Mucosa of descending colon (tissue), 3 donors: Measurements from ENCODE around the gene M1AP. TPM values are rescaled to one million over a fixed set of nuclear protein-coding genes. Genes with fewer than 3 reads are reported as not detected.
A peak's percentile ranks its signal among the peaks of the same experiment; 100 is the strongest.

Experiments
- ATAC-seq: fragments of 200-7000 bp; cut with Tn5 transposase; one replicate; pipeline ENCODE4 v1.9.1; 2020; ENCODE audit warnings: mild to moderate bottlenecking, moderate library complexity
- DNase-seq, 3 donors: peaks; one replicate each; pipeline ENCODE4 v3.0.0-alpha.2; 2020
- H3K36me3 ChIP-seq: fragments of 200-600 bp; one replicate; pipeline ENCODE4 v1.8.0; 2021; ENCODE audit warnings: low read depth, mild to moderate bottlenecking
- H3K4me1 ChIP-seq: fragments of 200-600 bp; one replicate; pipeline ENCODE4 v1.8.0; 2021; ENCODE audit warnings: low read depth, mild to moderate bottlenecking
- H3K4me3 ChIP-seq: fragments of 200-600 bp; one replicate; pipeline ENCODE4 v1.8.0; 2021; ENCODE audit warnings: mild to moderate bottlenecking
- H3K9me3 ChIP-seq: fragments of 200-600 bp; one replicate; pipeline ENCODE4 v1.8.0; 2021; ENCODE audit warnings: mild to moderate bottlenecking
- intact Hi-C, 2 donors: fragments of 100-400 bp; cut with DNase I in 1 of 2; cut with micrococcal nuclease in 1 of 2; formaldehyde crosslinking; loops; one replicate each; pipeline versions ENCODE4 v1.11.0 to v1.11.1; 2022; cut with DNase I, micrococcal nuclease
- total RNA-seq, 3 donors: library from RNA; stranded (reverse); fragmentation: NEBNext Ultra II Directional in 2 of 3; extraction: Animal tissue kit (Norgen Biotek cat#: 25700) in 2 of 3; gene quantifications; one replicate each; pipeline versions ENCODE4 v1.2.1 to v1.2.4, GENCODE V29; 2021 to 2023
- TF ChIP-seq, protein P1 (sequence below): fragments of 200-600 bp; IDR thresholded peaks from one replicate; pipeline ENCODE4 v1.8.0; 2022; ENCODE audit warnings: antibody characterized with exemption, mild to moderate bottlenecking
- donor health status: DM: no; HTN: no; CAD: no; lungs with moderate emphysema.
- donor health status: DM: no; HTN: no; CAD: no.
- donor health status: DM: no; HTN: yes; CAD: no.

The M1AP gene
- total RNA-seq, 3 donors from 2014 or later = 0.19 to 0.43 (median 0.31) TPM

DNA sequence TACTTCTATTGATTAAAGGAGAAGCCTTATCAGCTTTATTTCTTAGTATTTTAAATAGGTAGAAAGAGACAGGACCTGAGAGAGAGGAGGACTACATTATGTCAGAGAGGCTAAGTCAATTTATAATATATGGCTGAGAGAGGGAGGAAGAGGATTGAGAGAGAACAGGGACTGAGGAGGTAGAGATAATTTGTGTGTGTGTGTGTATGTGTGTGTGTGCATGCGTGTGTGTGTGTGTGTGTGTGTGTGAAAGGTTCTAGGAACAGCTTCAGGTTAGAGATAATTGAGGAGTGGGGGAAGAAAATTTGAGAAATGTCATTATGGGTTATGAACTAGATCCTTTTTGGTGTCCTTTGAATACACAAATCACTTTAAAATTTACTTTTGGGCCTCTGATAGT, 78.4 kb downstream of the M1AP start:
- Histone ChIP-seq H3K36me3 (no peaks in the 10 kb centered on the region), H3K9me3 (no peaks in the 10 kb centered on the region), H3K4me1 (no peaks in the 10 kb centered on the region), H3K4me3 (no peak overlapping the region)
- DNase-seq (no peak), ATAC-seq (no peak)
- TF ChIP-seq, protein P1, sequence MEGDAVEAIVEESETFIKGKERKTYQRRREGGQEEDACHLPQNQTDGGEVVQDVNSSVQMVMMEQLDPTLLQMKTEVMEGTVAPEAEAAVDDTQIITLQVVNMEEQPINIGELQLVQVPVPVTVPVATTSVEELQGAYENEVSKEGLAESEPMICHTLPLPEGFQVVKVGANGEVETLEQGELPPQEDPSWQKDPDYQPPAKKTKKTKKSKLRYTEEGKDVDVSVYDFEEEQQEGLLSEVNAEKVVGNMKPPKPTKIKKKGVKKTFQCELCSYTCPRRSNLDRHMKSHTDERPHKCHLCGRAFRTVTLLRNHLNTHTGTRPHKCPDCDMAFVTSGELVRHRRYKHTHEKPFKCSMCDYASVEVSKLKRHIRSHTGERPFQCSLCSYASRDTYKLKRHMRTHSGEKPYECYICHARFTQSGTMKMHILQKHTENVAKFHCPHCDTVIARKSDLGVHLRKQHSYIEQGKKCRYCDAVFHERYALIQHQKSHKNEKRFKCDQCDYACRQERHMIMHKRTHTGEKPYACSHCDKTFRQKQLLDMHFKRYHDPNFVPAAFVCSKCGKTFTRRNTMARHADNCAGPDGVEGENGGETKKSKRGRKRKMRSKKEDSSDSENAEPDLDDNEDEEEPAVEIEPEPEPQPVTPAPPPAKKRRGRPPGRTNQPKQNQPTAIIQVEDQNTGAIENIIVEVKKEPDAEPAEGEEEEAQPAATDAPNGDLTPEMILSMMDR = no peak
- intact Hi-C loops = no loop called here

- TF ChIP-seq, protein P1 = no peak
- Histone ChIP-seq H3K9me3 (no peaks in the 10 kb centered on the region), H3K36me3 (no peaks in the 10 kb centered on the region), H3K4me3 (no peak overlapping the region), H3K4me1 (no peaks in the 10 kb centered on the region)
- intact Hi-C loops = no loop called here
- ATAC-seq (no peak), DNase-seq (no peak)
Measured at GRCh38 chr2:74567881-74568280, 80.2 kb downstream of the M1AP start.

DNA sequence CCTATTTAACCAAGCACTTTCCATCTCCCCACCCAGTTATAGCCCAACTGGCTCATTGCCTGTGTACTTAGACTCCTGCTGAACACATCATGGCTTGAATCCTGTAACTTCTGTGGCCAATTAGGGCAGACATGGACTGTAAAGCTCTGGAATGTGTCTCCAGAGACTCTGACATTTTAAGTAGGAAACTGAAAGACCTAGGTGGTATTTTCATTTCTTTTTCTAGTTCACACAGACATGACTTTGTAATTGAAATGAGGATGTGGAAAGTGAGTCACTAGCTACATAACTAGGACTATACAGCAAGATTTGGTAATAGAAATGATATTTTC, 81.4 kb downstream of the M1AP start:
- TF ChIP-seq, protein P1 = no peak
- ATAC-seq = peak; percentile 17

GRCh38 chr2:74566076-74566753, 81.9 kb downstream of the M1AP start:
- ATAC-seq (no peak), DNase-seq (no peak)
- Histone ChIP-seq H3K4me3 (no peak overlapping the region), H3K36me3 (no peaks in the 10 kb centered on the region), H3K4me1 (no peaks in the 10 kb centered on the region), H3K9me3 (no peaks in the 10 kb centered on the region)
- TF ChIP-seq, protein P1 = no peak
- intact Hi-C loops = no loop called here

More for the DNA sequence above, 81.4 kb downstream of the M1AP start:
- no peaks in the 10 kb centered on the region for H3K36me3 ChIP-seq
- DNase-seq = no peak
- no peak overlapping the region for H3K4me3 ChIP-seq
- H3K4me1 ChIP-seq = no peaks in the 10 kb centered on the region
- no peaks in the 10 kb centered on the region for H3K9me3 ChIP-seq
- intact Hi-C loops = no loop called here

DNA sequence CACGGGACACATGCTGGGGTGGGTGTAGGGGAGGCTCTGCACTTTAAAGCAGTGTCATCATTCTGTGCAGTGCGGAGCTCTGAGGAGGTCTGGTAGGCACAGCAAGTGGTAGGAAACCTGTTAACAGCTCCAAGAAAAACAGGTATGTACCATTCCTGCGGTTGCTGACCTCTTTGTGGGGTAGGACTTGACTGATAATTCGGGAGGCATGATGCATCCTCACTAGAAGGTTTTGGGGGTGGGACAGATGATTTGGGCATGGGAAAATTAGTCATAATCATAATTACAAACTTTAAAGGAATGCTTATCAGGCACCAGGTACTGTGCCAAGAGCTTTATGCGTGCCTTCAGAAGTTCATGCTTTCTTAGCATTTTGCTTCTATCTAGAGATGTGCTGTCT, 83.9 kb downstream of the M1AP start:
- TF ChIP-seq, protein P1 = no peak
- intact Hi-C loops = no loop called here
- no peak overlapping the region for H3K4me3 ChIP-seq
- no peaks in the 10 kb centered on the region for H3K9me3 ChIP-seq
- peaks cover 5% of the 10 kb centered on the region for H3K4me1 ChIP-seq
- H3K36me3 ChIP-seq = no peaks in the 10 kb centered on the region
- ATAC-seq (no peak), DNase-seq (no peak)
